DOHH2 (cell line): ENCODE measurements around the gene TREX2.

Experiments
- H3F3A ChIP-seq: fragments of 200-600 bp; sonication (generic), shearing (Covaris generic); 2 replicates; pipeline ENCODE4 v1.6.0; 2016; ENCODE audit warnings: antibody characterized with exemption, mild to moderate bottlenecking; ENCODE audit not compliant: control insufficient read depth, insufficient read depth
- H3K27ac ChIP-seq: fragments of 200-600 bp; sonication (generic); 2 replicates; pipeline ENCODE4 v1.5.1; 2014; ENCODE audit warnings: low read depth, mild to moderate bottlenecking, low read length, moderate library complexity
- H3K27me3 ChIP-seq: fragments of 200-600 bp; sonication (generic); 2 replicates; pipeline ENCODE4 v1.6.1; 2014; ENCODE audit warnings: mild to moderate bottlenecking, low read length, mixed read lengths; ENCODE audit not compliant: control insufficient read depth
- H3K36me3 ChIP-seq: fragments of 200-600 bp; sonication (generic); 2 replicates; pipeline ENCODE4 v1.6.1; 2014; ENCODE audit warnings: mild to moderate bottlenecking, low read length, moderate library complexity, mixed read lengths; ENCODE audit not compliant: control insufficient read depth
- H3K4me1 ChIP-seq: fragments of 200-600 bp; sonication (generic); 2 replicates; pipeline ENCODE4 v1.6.1; 2014; ENCODE audit warnings: mild to moderate bottlenecking, low read length, mixed read lengths; ENCODE audit not compliant: control insufficient read depth
- H3K4me2 ChIP-seq: fragments of 200-600 bp; sonication (generic); 2 replicates; pipeline ENCODE4 v1.6.0; 2014; ENCODE audit warnings: mild to moderate bottlenecking, low read length, moderate library complexity
- H3K4me3 ChIP-seq: fragments of 200-600 bp; sonication (generic); 2 replicates; pipeline ENCODE4 v1.5.1; 2014; ENCODE audit warnings: mild to moderate bottlenecking, low read length, mixed read lengths
- H3K79me2 ChIP-seq: fragments of 200-600 bp; sonication (generic); 2 replicates; pipeline ENCODE4 v1.6.1; 2014; ENCODE audit warnings: mild to moderate bottlenecking, low read length, mixed read lengths; ENCODE audit not compliant: control insufficient read depth
- H3K9me2 ChIP-seq: fragments of 200-600 bp; sonication (generic); replicated peaks from 2 replicates; pipeline ENCODE4 v1.6.1; 2014; ENCODE audit warnings: mild to moderate bottlenecking, low read length, mixed read lengths; ENCODE audit not compliant: control insufficient read depth
- H3K9me3 ChIP-seq: fragments of 200-600 bp; sonication (generic); 2 replicates; pipeline ENCODE4 v1.6.1; 2014; ENCODE audit warnings: antibody characterized with exemption, low read length, mixed read lengths; ENCODE audit not compliant: control insufficient read depth, insufficient read depth
- H4K20me1 ChIP-seq: fragments of 200-600 bp; sonication (generic); 2 replicates; pipeline ENCODE4 v1.6.0; 2014; ENCODE audit warnings: low read depth, mild to moderate bottlenecking, antibody characterized with exemption, low read length, moderate library complexity; ENCODE audit not compliant: control insufficient read depth, insufficient read depth
- CTCF ChIP-seq: fragments of 200-600 bp; sonication (generic); IDR thresholded peaks from one replicate; pipeline ENCODE4 v1.5.1; 2014; ENCODE audit warnings: antibody characterized with exemption, mild to moderate bottlenecking, low read depth, low read length; ENCODE audit not compliant: poor library complexity, severe bottlenecking
- EZH2phosphoT487 ChIP-seq: fragments of 200-600 bp; sonication (generic); IDR thresholded peaks from 2 replicates; pipeline ENCODE4 v1.6.1; 2017; ENCODE audit warnings: borderline replicate concordance, mild to moderate bottlenecking, antibody characterized with exemption, low read length, moderate library complexity, mixed read lengths

Gene TREX2

GRCh38 chrX:153477364-153477857, 31.6 kb upstream of the TREX2 start:
- Histone ChIP-seq H4K20me1 (no peaks in the 10 kb centered on the region), H3K79me2 (no peaks in the 10 kb centered on the region), H3K4me3 (no peak overlapping the region), H3F3A (no peaks in the 10 kb centered on the region), H3K9me2 (no peaks in the 10 kb centered on the region), H3K27ac (no peak overlapping the region), H3K27me3 (no peaks in the 10 kb centered on the region), H3K4me1 (peaks cover 4% of the 10 kb centered on the region), H3K9me3 (no peaks in the 10 kb centered on the region), H3K4me2 (no peak overlapping the region), H3K36me3 (no peaks in the 10 kb centered on the region)
- no peak for TF ChIP-seq EZH2phosphoT487
- TF ChIP-seq CTCF: no peak

- Histone ChIP-seq H3K4me1 (peaks cover 4% of the 10 kb centered on the region), H3K4me2 (no peak overlapping the region), H3F3A (no peaks in the 10 kb centered on the region), H3K27ac (no peak overlapping the region), H3K36me3 (no peaks in the 10 kb centered on the region), H3K27me3 (no peaks in the 10 kb centered on the region), H3K9me3 (no peaks in the 10 kb centered on the region), H3K79me2 (no peaks in the 10 kb centered on the region), H3K9me2 (no peaks in the 10 kb centered on the region), H3K4me3 (no peak overlapping the region), H4K20me1 (no peaks in the 10 kb centered on the region)
- TF ChIP-seq CTCF (no peak), EZH2phosphoT487 (no peak)
Observed at GRCh38 chrX:153476666-153477363, 31.0 kb upstream of the TREX2 start.

- no peak for TF ChIP-seq EZH2phosphoT487
- TF ChIP-seq CTCF: no peak
- Histone ChIP-seq H3K27me3 (no peaks in the 10 kb centered on the region), H3K9me3 (no peaks in the 10 kb centered on the region), H3K79me2 (no peaks in the 10 kb centered on the region), H3K4me3 (no peak overlapping the region), H3K4me1 (peaks cover 7% of the 10 kb centered on the region), H3F3A (no peaks in the 10 kb centered on the region), H4K20me1 (no peaks in the 10 kb centered on the region), H3K36me3 (no peaks in the 10 kb centered on the region), H3K4me2 (no peak overlapping the region), H3K27ac (no peak overlapping the region), H3K9me2 (no peaks in the 10 kb centered on the region)
Observed at GRCh38 chrX:153475751-153476281, 30.0 kb upstream of the TREX2 start.
